Testis (tissue), 2 donors: Measurements from ENCODE around the gene SPACA1.

ENCODE experiments used
- CTCF ChIP-seq, 3 experiments: fragments of 450-650 bp in 2 of 3; fragments of 200-600 bp in 1 of 3; sonication (generic) in 1 of 3; IDR thresholded peaks; one replicate each; pipeline ENCODE4 v1.5.1; 2016 to 2019; ENCODE audit warnings: antibody characterized with exemption in 3 of 3, mild to moderate bottlenecking in 2 of 3, moderate library complexity in 1 of 3
- POLR2A ChIP-seq: fragments of 450-650 bp; IDR thresholded peaks from one replicate; pipeline ENCODE4 v1.6.1; 2017; ENCODE audit warnings: antibody characterized with exemption, mild to moderate bottlenecking, moderate library complexity

- TF ChIP-seq CTCF (IDR thresholded peaks at IDR 0.05), result no peak
- no peak for TF ChIP-seq POLR2A
Observed at GRCh38 chr6:88008411-88008810, 39.2 kb upstream of the SPACA1 start.
